ENCODE results near the gene BCL2L12.
"Not testable (repeated sequence)": the region's sequence is repeated elsewhere in the genome, so short reads cannot be mapped to it uniquely, and the experiment has no call there.

BCL2L12 gene

DNA sequence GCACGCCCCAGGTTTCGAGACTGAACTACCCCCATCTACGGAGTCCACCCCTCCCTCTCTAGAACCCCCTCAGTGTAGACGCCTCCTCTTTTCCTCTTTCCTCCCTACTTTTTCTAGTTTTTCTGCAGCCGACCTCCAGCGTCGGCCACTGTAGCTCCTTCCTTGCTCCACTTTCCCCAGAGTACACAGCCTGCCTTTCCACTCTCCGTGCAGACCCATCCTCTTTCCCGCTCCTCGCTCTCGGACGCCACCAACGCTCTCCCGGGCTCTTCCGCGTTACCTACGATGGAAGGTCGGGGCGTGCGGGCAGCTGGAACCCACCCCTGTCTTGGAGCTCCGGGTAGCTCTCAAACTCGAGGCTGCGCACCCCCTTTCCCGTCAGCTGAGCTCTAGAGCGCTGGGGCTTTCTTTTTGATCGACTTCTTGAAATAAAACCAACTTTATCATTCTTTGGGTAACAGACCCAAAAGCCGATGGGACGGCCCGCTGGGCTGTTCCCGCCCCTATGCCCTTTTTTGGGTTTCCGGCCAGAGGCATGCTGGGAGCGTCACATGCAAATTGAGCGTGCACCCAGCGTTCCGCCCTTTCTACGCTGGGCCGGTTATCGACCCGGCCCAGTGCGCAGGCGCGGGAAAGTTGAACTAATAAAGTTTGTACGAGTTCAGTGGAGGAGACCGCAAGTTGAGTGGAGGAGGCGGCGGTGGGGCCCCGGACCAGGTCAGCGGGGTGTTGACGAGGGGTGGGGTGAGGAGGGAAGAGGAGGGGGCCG, at the start of gene BCL2L12, which contains the start of gene IRF3:
Gene BCL2L12 (plus strand): TSS at position 583 of the 769 bp plus-strand sequence. CDS start 760 bp downstream, outside the sequence.
Gene IRF3 (minus strand): TSS at position 507 of the 769 bp plus-strand sequence. CDS start 1,019 bp downstream, outside the sequence.
- peak; percentile 83 for DNase-seq (ENCODE audit: low read depth)

DNA sequence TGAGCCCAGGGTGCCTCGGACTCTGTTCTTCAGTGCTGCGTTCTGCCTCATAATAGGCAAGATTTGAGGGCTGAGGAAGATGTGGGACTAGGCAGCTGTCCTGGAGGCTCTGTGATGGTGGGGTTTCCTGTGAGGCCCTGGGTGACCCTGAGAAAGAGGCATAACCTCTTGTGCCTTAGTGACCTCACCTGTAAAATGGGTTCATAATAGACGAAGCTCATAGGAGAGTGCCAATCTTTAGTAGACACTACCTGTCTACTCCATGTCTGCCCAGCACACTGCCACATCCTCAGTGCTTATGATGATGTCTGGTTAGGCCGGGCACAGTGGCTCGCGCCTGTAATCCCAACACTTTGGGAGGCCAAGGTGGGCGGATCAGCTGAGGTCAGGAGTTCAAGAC, 49.2 kb upstream of the BCL2L12 start:
- DNase-seq (ENCODE audit: low read depth): no peak

GRCh38 chr19:49616945-49617344, 48.8 kb upstream of the BCL2L12 start:
- no peak for DNase-seq (ENCODE audit: low read depth)

GRCh38 chr19:49617860-49618259, 47.9 kb upstream of the BCL2L12 start:
- DNase-seq (ENCODE audit: low read depth): not testable (repeated sequence)

GRCh38 chr19:49624967-49625910, 40.5 kb upstream of the BCL2L12 start:
- DNase-seq (ENCODE audit: low read depth): no peak

DNA sequence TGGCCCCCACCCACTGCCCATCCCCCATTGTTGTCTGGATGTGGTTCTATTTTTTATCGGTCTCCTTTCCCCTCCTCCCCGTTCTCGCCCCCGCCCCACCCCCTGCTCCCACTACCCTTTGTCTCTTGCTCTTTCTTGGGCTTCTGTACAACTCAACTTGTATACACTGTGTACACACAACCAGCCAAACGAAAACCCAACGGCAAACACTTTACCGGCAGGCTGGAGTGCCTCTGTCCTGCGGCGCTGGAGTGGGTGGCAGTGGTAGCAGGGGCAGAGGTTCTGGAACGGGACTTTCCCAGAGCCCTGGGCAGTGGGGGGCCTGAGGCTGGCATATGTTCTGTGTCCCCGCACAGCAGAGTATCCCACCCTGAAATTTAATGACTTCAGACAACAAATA, 39.5 kb upstream of the BCL2L12 start:
- no peak for DNase-seq (ENCODE audit: low read depth)

GRCh38 chr19:49629659-49630058, 36.1 kb upstream of the BCL2L12 start:
- no peak for DNase-seq (ENCODE audit: low read depth)

DNA sequence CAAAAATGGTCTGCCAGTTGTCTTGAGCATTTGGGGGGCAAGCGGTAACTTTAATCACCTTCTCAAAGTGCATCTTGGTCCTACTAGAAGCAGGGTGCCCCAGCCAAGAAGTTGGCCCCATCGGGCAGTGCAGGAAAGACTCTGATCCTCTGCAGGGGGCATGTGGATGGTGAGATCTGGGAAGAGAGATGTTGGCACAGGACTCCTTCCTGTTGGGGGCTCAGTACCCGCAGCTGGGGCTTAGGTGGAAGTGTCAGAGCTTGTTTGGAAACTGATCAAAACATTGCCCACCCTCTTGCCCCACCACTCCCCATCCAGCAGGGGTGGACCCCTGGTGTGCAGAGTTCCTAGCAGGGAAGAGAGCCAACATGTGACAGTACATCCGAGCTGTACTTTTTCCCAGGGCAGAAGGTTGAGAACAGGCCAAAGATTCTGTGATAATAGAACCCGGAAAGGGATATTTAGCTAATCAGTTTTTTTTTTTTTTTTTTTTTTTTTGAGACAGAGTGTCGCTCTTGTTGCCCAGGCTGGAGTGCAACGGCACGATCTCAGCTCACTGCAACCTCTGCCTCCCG, 34.6 kb upstream of the BCL2L12 start:
- no peak for DNase-seq (ENCODE audit: low read depth)

DNA sequence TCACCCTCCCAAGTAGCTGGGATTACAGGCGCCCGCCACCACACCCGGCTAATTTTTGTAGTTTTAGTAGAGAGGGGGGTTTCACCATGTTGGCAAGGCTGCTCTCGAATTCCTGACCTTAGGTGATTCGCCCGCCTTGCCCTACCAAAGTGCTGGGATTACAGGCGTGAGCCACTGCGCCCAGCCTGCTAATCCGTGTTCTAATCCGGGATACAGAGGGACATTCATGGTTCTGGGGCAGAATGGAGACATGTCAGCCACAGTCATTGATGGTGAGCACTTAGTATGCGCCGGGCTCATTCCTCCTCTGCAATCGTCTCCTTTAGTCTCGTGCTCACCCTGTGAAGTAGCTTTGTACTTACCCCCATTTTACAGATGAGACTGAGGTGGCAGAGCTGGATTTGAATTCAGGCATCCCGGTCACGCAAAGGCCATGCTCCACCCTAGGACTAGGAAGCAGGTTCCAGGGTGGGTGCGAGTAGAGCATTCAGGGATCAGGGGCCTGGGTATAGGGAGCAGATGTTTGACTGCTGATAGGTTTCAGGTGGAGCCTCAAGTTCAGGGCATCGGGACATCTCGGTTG, 34.0 kb upstream of the BCL2L12 start:
- no peak for DNase-seq (ENCODE audit: low read depth)

DNA sequence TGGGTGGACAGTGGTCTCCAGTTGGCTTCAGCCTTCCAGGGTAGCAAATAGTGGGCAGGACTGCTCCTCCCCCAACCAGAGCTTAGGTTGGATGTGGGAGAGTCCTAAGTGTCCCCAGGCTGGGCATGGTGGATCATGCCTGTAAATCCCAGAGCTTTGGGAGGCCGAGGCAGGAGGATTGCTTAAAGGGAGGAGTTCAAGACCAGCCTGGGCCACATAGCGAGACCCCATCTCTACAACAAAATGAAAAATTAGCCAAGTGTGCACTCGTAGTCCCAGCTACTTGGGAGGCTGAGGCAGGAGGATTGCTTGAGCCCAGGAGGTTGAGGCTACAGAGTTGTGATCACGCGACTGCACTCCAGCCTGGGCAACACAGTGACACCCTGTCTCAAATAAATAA, 33.2 kb upstream of the BCL2L12 start:
- no peak for DNase-seq (ENCODE audit: low read depth)

GRCh38 chr19:49633273-49633672, 32.5 kb upstream of the BCL2L12 start:
- DNase-seq (ENCODE audit: low read depth): not testable (repeated sequence)

- no peak for DNase-seq (ENCODE audit: low read depth)
These were observed 30.1 kb upstream of the BCL2L12 start for GRCh38 chr19:49635530-49636232.

DNA sequence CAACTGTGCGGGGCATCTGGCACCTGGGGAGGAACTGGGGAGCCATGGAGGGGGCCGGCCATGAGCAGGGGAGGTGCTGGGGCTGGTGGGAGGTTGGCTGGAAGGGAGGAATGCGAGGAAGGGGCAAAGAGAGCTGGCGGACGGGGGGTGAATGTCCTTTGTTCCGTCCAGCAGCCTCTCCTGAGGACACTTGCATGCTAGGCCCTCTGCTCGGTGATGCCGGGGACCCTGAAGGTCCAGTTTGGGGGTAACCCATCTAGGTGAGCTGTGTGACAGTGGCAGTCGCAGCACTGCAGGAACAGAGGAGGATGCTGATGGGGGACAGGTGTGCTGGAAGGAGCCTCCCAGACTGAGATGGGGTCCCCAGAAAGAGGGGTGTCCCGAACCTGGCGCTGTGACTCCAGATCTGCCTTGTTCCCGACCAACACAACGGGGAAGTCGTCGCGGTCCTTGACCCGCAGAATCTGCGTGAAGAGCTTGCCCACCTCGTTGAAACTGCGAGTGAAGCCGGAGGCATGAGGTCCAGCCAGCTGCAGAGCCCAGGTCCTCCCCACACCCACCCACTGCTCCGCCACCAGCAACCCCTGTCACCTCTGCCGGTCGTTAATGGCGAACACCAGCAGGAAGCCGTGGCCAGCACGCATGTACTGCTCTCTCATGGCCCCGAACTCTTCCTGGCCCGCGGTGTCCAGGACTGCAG, 29.4 kb upstream of the BCL2L12 start:
- DNase-seq (ENCODE audit: low read depth): no peak

DNA sequence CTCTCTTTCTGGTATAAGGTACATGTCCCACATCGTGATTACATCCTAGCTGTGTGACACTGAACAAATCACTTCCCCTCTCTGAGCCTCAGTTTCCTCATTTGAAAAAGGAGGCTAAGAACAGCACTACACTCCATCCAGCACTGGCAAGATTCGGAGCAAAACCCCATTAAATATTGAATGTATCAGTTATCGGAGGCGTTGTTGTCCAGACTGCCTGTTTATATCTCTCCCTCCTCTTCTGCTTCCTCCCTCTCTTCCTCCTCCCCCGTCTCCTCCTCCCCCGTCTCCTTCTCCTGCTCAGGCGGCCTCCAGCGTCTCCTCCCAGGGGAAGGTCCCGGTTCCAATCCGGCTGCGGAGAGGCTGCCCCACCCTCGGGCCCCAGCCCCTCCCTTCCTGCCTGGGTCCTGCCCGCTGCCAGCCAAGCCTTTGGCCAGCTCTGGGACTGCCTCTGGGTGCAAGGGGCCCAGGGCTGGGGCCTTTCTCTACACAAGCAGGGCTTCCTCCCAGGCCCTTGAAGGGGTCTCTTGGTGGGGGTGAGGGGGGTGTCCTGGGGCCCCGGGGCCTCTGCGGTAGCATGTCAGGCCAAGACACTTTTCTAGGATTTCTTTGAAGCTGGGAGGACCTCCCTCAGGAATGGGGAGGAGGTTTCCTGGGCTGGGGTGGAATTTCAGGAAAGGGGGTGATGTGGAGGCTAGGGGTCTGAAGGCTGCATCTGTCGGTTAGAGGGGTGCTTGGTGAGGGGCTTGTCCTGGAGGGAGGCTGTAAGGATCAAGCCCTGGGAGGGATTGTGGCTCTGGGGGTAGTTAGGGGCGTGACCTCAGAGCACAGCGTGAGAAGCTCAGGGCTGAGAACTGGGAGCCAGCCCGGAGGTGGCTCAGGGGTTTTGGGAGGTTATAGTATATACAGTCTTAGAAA, 27.7 kb upstream of the BCL2L12 start:
- DNase-seq (ENCODE audit: low read depth): no peak

DNA sequence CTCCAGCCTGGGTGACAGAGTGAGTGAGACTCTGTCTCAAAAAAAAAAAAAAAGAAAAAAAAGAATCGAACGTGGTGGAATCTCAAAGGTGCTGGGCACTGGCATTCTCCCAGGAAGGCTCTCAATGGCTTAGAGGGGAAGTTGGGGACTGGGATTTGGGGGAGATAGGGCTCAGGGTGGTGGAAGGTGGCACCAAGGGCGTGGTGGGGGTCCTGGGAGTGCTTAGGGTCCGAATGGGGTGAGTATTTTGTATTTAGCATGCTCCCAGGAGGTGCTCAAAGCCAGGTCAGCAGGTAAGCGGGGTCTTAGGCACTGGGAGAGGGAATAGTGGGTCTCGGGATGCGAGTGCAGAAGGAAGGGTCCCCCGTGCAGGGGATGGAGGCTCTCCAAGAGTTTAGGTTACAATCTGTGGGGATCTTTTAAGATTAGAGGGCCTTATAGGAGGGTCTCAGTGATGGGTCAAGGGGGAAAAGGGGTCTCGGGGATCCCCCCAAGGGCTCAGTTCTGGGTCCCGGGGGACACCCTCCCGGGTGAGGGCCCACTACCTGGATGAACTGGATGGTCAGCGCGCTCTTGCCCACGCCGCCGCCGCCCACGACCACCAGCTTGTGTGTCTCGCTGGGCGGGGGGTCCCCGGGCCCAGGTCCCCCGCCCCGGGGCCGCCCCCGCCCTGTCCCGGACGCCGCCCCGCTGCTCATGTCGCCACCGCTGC, 26.2 kb upstream of the BCL2L12 start:
- DNase-seq (ENCODE audit: low read depth): no peak

DNA sequence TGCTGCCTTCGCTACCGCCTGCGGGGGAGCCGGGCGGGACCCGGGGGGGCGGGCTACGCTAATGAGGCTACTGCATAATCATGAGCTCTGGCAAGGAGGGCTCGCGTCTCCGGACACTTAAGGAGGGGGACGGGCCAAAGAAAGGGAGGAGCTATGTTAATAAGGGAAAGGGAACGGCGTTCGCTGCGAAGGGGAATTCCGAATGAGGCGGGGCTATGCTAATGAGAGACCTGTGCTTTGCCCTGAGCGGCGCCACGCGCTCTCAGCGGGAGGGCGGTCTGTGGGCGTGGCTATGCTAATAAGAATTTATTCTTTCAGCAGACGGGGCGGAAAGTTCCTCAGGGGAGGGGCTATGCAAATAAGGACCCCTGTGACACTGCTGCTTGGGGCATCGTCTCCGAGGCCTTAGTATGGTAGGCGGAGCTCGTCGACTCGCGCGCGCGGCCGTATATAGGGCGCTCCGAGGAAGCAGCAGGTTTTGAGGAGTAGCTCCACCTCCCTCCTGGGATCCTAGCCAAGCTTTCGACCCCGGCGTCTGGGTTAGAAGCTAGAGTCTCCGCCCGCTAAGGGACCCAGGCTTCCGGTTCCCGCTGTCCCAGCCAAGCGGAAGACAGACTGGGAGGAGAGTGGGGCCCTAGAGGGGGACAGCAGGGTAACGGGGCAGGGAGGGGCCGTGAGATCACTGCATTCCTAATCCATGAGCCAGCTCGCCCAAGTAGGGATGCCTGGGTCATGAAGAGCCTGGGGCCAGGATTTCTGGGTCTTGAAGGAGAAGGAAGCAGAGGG, 25.4 kb upstream of the BCL2L12 start, which contains the start of gene RRAS:
Gene RRAS (minus strand): TSS at position 31 of the 786 bp plus-strand sequence. CDS start 45 bp downstream, outside the sequence.
- DNase-seq (ENCODE audit: low read depth): peak; percentile 99

- DNase-seq (ENCODE audit: low read depth): peak; percentile 97
These were observed 23.8 kb upstream of the BCL2L12 start, which contains the start of gene SCAF1 for GRCh38 chr19:49641688-49642491. TSS of gene SCAF1 (plus strand) at chr19:49642209. CDS start at chr19:49645027, 2,818 bp downstream.
